K562 (cell line): ENCODE data around the gene NABP2. TPM values are rescaled to one million over a fixed set of nuclear protein-coding genes. Genes with fewer than 3 reads are reported as not detected.
A peak's percentile ranks its signal among the peaks of the same experiment; 100 is the strongest.

Source experiments
- ADNP ChIP-seq: fragments of 200-800 bp; sonication (Bioruptor generic); IDR thresholded peaks from 2 replicates; pipeline ENCODE4 v1.6.1; 2016; ENCODE audit warnings: missing genetic modification characterization, missing compliant biosample characterization
- ARID1B ChIP-seq: fragments of 450-650 bp; IDR thresholded peaks from 2 replicates; pipeline ENCODE4 v1.6.1; 2016; ENCODE audit warnings: antibody characterized with exemption, mild to moderate bottlenecking, inconsistent platforms
- ATF2 ChIP-seq: sonication (generic); formaldehyde crosslinking; IDR thresholded peaks from 2 replicates; pipeline ENCODE4 v1.8.1; 2022; ENCODE audit warnings: missing genetic modification reagents
- BCL6 ChIP-seq: fragments of 250-450 bp; sonication (Bioruptor Pico); IDR thresholded peaks from 2 replicates; pipeline ENCODE4 v1.4.0; 2020
- BRD9 ChIP-seq: fragments of 450-650 bp; IDR thresholded peaks from 2 replicates; pipeline ENCODE4 v1.6.1; 2018; ENCODE audit warnings: low read depth; ENCODE audit not compliant: partially characterized antibody
- CCAR2 ChIP-seq: fragments of 200-400 bp; formaldehyde crosslinking; IDR thresholded peaks from 2 replicates; pipeline ENCODE4 v1.6.1; 2017; ENCODE audit warnings: mild to moderate bottlenecking, low read depth, low read length
- CREB5 ChIP-seq: fragments of 250-450 bp; sonication (Bioruptor Pico); IDR thresholded peaks from 2 replicates; pipeline ENCODE4 v1.5.0; 2020; ENCODE audit warnings: mild to moderate bottlenecking
- ETV1 ChIP-seq: fragments of 450-650 bp; conservative IDR thresholded peaks from 2 replicates; pipeline ENCODE4 v1.6.1; 2016; ENCODE audit warnings: missing genetic modification characterization, control low read depth, low read depth, missing compliant biosample characterization
- MAFK ChIP-seq: IDR thresholded peaks from 2 replicates; pipeline ENCODE4 v1.6.1; 2011; ENCODE audit warnings: low read length, improper control_type of control experiment
- MTF1 ChIP-seq: fragments of 250-450 bp; sonication (Bioruptor Pico); IDR thresholded peaks from 2 replicates; pipeline ENCODE4 v1.9.0; 2021; ENCODE audit warnings: moderate library complexity, mild to moderate bottlenecking, inconsistent platforms, borderline replicate concordance
- NR2C1 ChIP-seq, 2 experiments: fragments of 450-650 bp; IDR thresholded peaks; 2 replicates each; pipeline ENCODE4 v1.6.1; 2017; ENCODE audit warnings: mild to moderate bottlenecking in 2 of 2, antibody characterized with exemption in 1 of 2, inconsistent platforms in 1 of 2, missing compliant biosample characterization in 1 of 2, missing genetic modification characterization in 1 of 2
- PHB2 ChIP-seq: fragments of 450-650 bp; IDR thresholded peaks from 2 replicates; pipeline ENCODE4 v1.6.1; 2017; ENCODE audit warnings: low read depth
- SRSF3 ChIP-seq: fragments of 200-400 bp; formaldehyde crosslinking; IDR thresholded peaks from 2 replicates; pipeline ENCODE4 v1.6.1; 2016; ENCODE audit warnings: mild to moderate bottlenecking, low read length, moderate library complexity; ENCODE audit not compliant: insufficient read depth
- ZNF717 ChIP-seq: fragments of 250-450 bp; sonication (Bioruptor Pico); IDR thresholded peaks from 2 replicates; pipeline ENCODE4 v1.5.0; 2021
- ZNF778 ChIP-seq: fragments of 450-650 bp; formaldehyde crosslinking; IDR thresholded peaks from 2 replicates; pipeline ENCODE4 v1.4.0; 2020; ENCODE audit warnings: mild to moderate bottlenecking, moderate library complexity
- ZSCAN32 ChIP-seq: fragments of 450-650 bp; formaldehyde crosslinking; IDR thresholded peaks from 2 replicates; pipeline ENCODE4 v1.4.0; 2020; ENCODE audit warnings: mild to moderate bottlenecking, moderate library complexity
- polyA plus RNA-seq, 8 experiments: library from polyadenylated mRNA; depleted of rRNA in 4 of 8; stranded (reverse) in 5 of 8; unstranded in 3 of 8; fragments of >200 nt; fragmentation: Nextera tagmentation in 2 of 8; fragmentation: Illumina TruSeq in 1 of 8; extraction: Ambion mirVana in 2 of 8; extraction: Trizol in 1 of 8; gene quantifications; 2 replicates each; pipeline versions ENCODE4 v1.2.1 to v1.2.3, GENCODE V29; 2011 to 2014; ENCODE audit warnings: inconsistent platforms in 1 of 8, missing spikeins in 1 of 8
- total RNA-seq, 7 experiments: library from RNA; depleted of rRNA in 6 of 7; stranded (reverse); fragments of >200 nt in 6 of 7; fragmentation: Illumina TruSeq in 2 of 7; extraction: Trizol in 2 of 7; gene quantifications; 2 replicates each; pipeline versions ENCODE4 v1.2.1 to v1.2.3, GENCODE V29; 2011 to 2021; ENCODE audit warnings: low replicate concordance in 1 of 7
- TF ChIP-seq, protein P1 (sequence below), 2 experiments: fragments of 450-650 bp in 1 of 2; IDR thresholded peaks; 2 replicates each; pipeline ENCODE4 v1.6.1; 2011 to 2017; ENCODE audit warnings: low read depth in 2 of 2, antibody characterized with exemption in 1 of 2, borderline replicate concordance in 1 of 2, low read length in 1 of 2, mild to moderate bottlenecking in 1 of 2, mixed read lengths in 1 of 2; ENCODE audit not compliant: control insufficient read depth in 1 of 2
- TF ChIP-seq, protein P2 (sequence below): fragments of 250-450 bp; sonication (Bioruptor Pico); IDR thresholded peaks from 2 replicates; pipeline ENCODE4 v1.4.0; 2020
- TF ChIP-seq, protein P3 (sequence below): fragments of 250-450 bp; sonication (Bioruptor Pico); IDR thresholded peaks from 2 replicates; pipeline ENCODE4 v1.6.1; 2021; ENCODE audit warnings: mild to moderate bottlenecking
- TF ChIP-seq, protein P4 (sequence below): fragments of 450-650 bp; conservative IDR thresholded peaks from 2 replicates; pipeline ENCODE4 v1.6.1; 2016; ENCODE audit warnings: missing genetic modification characterization, low read depth, mild to moderate bottlenecking, missing compliant biosample characterization, moderate library complexity

The NABP2 gene
- total and polyA plus RNA-seq, 9 of the 15 experiments (the other 6 are each of a cell fraction or from before 2014, with no cell fraction given): 11.3 to 60.6 (median 43.5) TPM

DNA sequence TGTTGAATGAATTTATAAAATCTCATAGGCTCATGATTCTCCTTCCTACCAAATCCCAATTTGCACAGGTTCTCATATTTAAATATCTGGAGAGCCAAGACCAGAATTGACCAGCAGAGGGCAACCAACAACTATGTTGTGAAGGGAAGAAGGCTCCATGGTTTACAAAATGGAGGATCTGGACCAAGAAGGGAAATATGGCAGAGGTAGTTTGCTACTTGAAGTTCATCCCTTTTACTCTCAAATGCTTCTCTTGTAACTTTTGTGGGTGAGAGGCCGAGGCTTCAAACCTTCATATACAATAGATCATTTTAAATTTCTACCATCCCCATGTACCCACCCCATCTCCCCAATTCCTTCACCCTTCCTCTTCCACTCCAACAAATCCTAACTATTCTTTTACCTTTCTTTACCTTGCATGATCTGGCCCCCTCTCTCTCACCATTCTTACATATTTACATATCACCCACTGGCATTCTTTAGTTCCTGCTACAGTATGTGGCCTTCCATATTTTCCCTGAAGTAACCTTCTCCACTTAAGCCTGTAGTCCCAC lies 31.0 kb upstream of the NABP2 start (continued):
- peak; percentile 10; the same call in 1 of the 2 replicates for TF ChIP-seq ARID1B
- TF ChIP-seq ZNF778 (CRISPR knock-in tag): no peak
- no peak for TF ChIP-seq BCL6 (CRISPR knock-in tag)
- TF ChIP-seq PHB2: peak; percentile 58; the same call in 1 of the 2 replicates
- TF ChIP-seq CREB5 (CRISPR knock-in tag): no peak
- no peak for TF ChIP-seq ZSCAN32 (CRISPR knock-in tag)
- TF ChIP-seq ZNF717: no peak
- no peak for TF ChIP-seq ATF2 (CRISPR knock-in tag)
- no peak for TF ChIP-seq ETV1 (tag)
- TF ChIP-seq NR2C1 (IDR thresholded peaks at IDR 0.05): 0 out of 2 replicates have a peak, but pooled peaks have one; percentile 26
- no peak for TF ChIP-seq NR2C1 (tag; IDR thresholded peaks at IDR 0.05)
- TF ChIP-seq, protein P1, sequence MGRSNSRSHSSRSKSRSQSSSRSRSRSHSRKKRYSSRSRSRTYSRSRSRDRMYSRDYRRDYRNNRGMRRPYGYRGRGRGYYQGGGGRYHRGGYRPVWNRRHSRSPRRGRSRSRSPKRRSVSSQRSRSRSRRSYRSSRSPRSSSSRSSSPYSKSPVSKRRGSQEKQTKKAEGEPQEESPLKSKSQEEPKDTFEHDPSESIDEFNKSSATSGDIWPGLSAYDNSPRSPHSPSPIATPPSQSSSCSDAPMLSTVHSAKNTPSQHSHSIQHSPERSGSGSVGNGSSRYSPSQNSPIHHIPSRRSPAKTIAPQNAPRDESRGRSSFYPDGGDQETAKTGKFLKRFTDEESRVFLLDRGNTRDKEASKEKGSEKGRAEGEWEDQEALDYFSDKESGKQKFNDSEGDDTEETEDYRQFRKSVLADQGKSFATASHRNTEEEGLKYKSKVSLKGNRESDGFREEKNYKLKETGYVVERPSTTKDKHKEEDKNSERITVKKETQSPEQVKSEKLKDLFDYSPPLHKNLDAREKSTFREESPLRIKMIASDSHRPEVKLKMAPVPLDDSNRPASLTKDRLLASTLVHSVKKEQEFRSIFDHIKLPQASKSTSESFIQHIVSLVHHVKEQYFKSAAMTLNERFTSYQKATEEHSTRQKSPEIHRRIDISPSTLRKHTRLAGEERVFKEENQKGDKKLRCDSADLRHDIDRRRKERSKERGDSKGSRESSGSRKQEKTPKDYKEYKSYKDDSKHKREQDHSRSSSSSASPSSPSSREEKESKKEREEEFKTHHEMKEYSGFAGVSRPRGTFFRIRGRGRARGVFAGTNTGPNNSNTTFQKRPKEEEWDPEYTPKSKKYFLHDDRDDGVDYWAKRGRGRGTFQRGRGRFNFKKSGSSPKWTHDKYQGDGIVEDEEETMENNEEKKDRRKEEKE (IDR thresholded peaks at IDR 0.05; ENCODE audit: borderline replicate concordance in 1 of 2, control insufficient read depth in 1 of 2, low read depth in 2 of 2, low read length in 1 of 2): no peak
- TF ChIP-seq MAFK: no peak
- no peak for TF ChIP-seq SRSF3
- no peak for TF ChIP-seq CCAR2
- TF ChIP-seq BRD9: peak; percentile 70
- TF ChIP-seq MTF1 (CRISPR knock-in tag): no peak
- TF ChIP-seq ADNP: no peak
- TF ChIP-seq, protein P2, sequence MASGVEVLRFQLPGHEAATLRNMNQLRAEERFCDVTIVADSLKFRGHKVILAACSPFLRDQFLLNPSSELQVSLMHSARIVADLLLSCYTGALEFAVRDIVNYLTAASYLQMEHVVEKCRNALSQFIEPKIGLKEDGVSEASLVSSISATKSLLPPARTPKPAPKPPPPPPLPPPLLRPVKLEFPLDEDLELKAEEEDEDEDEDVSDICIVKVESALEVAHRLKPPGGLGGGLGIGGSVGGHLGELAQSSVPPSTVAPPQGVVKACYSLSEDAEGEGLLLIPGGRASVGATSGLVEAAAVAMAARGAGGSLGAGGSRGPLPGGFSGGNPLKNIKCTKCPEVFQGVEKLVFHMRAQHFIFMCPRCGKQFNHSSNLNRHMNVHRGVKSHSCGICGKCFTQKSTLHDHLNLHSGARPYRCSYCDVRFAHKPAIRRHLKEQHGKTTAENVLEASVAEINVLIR (CRISPR knock-in tag): no peak
- TF ChIP-seq, protein P3, sequence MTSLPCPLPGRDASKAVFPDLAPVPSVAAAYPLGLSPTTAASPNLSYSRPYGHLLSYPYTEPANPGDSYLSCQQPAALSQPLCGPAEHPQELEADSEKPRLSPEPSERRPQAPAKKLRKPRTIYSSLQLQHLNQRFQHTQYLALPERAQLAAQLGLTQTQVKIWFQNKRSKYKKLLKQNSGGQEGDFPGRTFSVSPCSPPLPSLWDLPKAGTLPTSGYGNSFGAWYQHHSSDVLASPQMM (CRISPR knock-in tag): no peak
- TF ChIP-seq, protein P4, sequence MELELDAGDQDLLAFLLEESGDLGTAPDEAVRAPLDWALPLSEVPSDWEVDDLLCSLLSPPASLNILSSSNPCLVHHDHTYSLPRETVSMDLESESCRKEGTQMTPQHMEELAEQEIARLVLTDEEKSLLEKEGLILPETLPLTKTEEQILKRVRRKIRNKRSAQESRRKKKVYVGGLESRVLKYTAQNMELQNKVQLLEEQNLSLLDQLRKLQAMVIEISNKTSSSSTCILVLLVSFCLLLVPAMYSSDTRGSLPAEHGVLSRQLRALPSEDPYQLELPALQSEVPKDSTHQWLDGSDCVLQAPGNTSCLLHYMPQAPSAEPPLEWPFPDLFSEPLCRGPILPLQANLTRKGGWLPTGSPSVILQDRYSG: no peak
